H4 (cell line): ENCODE results near the gene OR5A1. TPM values are rescaled to one million over a fixed set of nuclear protein-coding genes. Genes with fewer than 3 reads are reported as not detected.
"Not testable (repeated sequence)": the region's sequence is repeated elsewhere in the genome, so short reads cannot be mapped to it uniquely, and the experiment has no call there.

ENCODE experiments used
- DNase-seq: peaks from one replicate; pipeline ENCODE4 v3.0.0-alpha.2; 2015; ENCODE audit warnings: low spot score
- total RNA-seq: library from RNA; depleted of rRNA; stranded (reverse); fragments of >200 nt; shearing (Covaris generic); gene quantifications from 2 replicates; pipeline ENCODE4 v1.2.3, GENCODE V29; 2014; rRNA removed

Gene OR5A1
- total RNA-seq = not detected in 2 replicates

- no peak for DNase-seq
Measured at GRCh38 chr11:59436169-59436568, at the start of gene OR5A1. Gene OR5A1, plus strand, starts transcription at chr11:59436469. Its CDS starts 6,700 bp downstream, at chr11:59443169.

- DNase-seq = no peak
Measured at GRCh38 chr11:59394186-59394585, 42.1 kb upstream of the OR5A1 start.

- DNase-seq = no peak
Measured at GRCh38 chr11:59400461-59401261, 35.6 kb upstream of the OR5A1 start.

GRCh38 chr11:59401262-59401552, 35.1 kb upstream of the OR5A1 start:
- DNase-seq = no peak

GRCh38 chr11:59403546-59403945, 32.7 kb upstream of the OR5A1 start:
- DNase-seq = no peak

- DNase-seq = no peak
Measured at GRCh38 chr11:59413646-59414045, 22.6 kb upstream of the OR5A1 start.

- no peak for DNase-seq
Measured at GRCh38 chr11:59415111-59415510, 21.2 kb upstream of the OR5A1 start.

GRCh38 chr11:59416613-59417012, 19.7 kb upstream of the OR5A1 start:
- DNase-seq = no peak

GRCh38 chr11:59417023-59417422, 19.2 kb upstream of the OR5A1 start:
- no peak for DNase-seq

GRCh38 chr11:59418156-59418555, 18.1 kb upstream of the OR5A1 start:
- no peak for DNase-seq

- no peak for DNase-seq
Measured at GRCh38 chr11:59423835-59424234, 12.4 kb upstream of the OR5A1 start.

GRCh38 chr11:59425131-59425530, 11.1 kb upstream of the OR5A1 start:
- no peak for DNase-seq

GRCh38 chr11:59426361-59427067, 9.8 kb upstream of the OR5A1 start, which contains the start of gene OR5A2:
Gene OR5A2, minus strand, starts transcription at chr11:59426413. Its CDS starts 3,460 bp downstream, at chr11:59422953.
- DNase-seq = no peak

- DNase-seq = no peak
Measured at GRCh38 chr11:59427068-59427382, 9.2 kb upstream of the OR5A1 start.

- DNase-seq = peak; percentile 14
Measured at GRCh38 chr11:59429924-59430516, 6.2 kb upstream of the OR5A1 start.

GRCh38 chr11:59437770-59438169, 1.5 kb downstream of the OR5A1 start:
- no peak for DNase-seq

GRCh38 chr11:59445624-59446023, 9.4 kb downstream of the OR5A1 start:
- not testable (repeated sequence) for DNase-seq

GRCh38 chr11:59448484-59448883, 12.2 kb downstream of the OR5A1 start:
- no peak for DNase-seq

- DNase-seq = no peak
Measured at GRCh38 chr11:59456661-59457060, 20.4 kb downstream of the OR5A1 start, which contains the start of gene OR4D6. Gene OR4D6, plus strand, starts transcription at chr11:59456961. Its CDS starts 0 bp downstream, at chr11:59456961.

GRCh38 chr11:59459916-59460315, 23.6 kb downstream of the OR5A1 start:
- no peak for DNase-seq

GRCh38 chr11:59463190-59463641, 26.9 kb downstream of the OR5A1 start:
- DNase-seq = peak; percentile 68

- no peak for DNase-seq
Measured at GRCh38 chr11:59473015-59473414, 36.7 kb downstream of the OR5A1 start, which contains the start of gene OR4D10. Gene OR4D10, plus strand, starts transcription at chr11:59473315. Its CDS starts 4,115 bp downstream, at chr11:59477430.

GRCh38 chr11:59475176-59475575, 38.9 kb downstream of the OR5A1 start:
- no peak for DNase-seq
